D721Med (cell line): ENCODE results near the gene OXER1.
"Not testable (repeated sequence)": the region's sequence is repeated elsewhere in the genome, so short reads cannot be mapped to it uniquely, and the experiment has no call there.

Source experiments
- DNase-seq: peaks from one replicate; pipeline ENCODE4 v3.0.0; 2011; ENCODE audit warnings: low spot score; ENCODE audit not compliant: insufficient read length
- FAIRE-seq: peaks from 2 replicates; lab custom pipeline; 2011; peaks lifted over from hg19 to GRCh38; lab: Jason Lieb, UNC
- CTCF ChIP-seq: IDR thresholded peaks from 2 replicates; pipeline ENCODE4 v1.5.1; 2012; ENCODE audit warnings: mild to moderate bottlenecking, control low read depth; ENCODE audit not compliant: insufficient read depth; ENCODE audit errors: missing control alignments

OXER1 gene

DNA sequence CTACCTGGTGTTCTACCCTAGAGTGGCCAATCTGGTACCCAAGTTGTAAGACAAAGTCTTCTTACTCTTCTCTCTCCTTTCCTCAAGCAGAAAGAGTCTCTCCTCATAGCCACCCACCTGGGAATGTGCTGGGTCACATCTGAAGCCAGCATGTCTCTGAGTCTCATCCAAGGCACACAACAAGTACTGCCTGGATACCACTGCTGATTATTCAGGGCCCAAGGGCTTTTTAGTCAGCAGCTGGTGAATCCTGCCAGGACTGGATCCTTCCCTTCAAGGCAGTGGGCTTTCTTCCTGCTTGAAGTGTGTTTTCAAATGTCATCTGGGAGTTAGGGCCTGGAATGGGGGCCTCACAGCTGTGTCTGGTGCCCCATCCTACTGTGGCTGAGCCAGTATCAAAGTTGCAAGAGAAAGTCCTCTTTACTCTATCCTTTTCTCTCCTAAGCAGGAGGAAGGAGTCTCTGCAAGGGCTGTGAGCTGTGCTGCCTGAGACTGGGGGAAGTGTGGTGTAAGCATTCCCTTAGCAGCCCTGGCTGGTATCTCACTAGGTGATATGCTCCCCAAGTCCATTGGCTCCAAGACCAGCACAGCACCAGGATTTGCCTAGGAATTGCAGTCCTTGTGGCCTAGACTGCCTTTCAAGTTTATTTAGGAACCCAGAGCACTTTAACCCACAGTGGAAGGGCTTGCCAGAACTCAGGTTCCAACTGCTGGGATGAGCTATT is 27.2 kb downstream of the OXER1 start:
- DNase-seq (no peak), FAIRE-seq (no peak)
- TF ChIP-seq CTCF: no peak

GRCh38 chr2:42733852-42734251 is 30.1 kb downstream of the OXER1 start:
- no peak for TF ChIP-seq CTCF
- DNase-seq: no peak
- no peak for FAIRE-seq

DNA sequence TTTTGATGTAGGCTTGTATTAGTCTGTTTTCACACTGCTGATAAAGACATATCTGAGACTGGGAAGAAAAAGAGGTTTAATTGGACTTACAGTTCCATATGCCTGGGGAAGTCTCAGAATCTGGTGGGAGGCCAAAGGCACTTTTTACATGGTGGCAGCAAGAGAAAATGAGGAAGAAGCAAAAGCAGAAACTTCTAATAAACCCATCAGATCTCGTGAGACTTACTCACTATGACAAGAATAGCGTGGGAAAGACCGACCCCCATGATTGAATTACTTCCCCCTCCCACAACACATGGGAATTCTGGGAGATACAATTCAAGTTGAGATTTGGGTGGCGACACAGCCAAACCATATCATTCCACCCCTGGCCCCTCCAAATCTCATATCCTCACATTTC is 32.6 kb downstream of the OXER1 start:
- not testable (repeated sequence) for DNase-seq, FAIRE-seq

GRCh38 chr2:42726680-42727079 is 37.3 kb downstream of the OXER1 start:
- DNase-seq: no peak
- TF ChIP-seq CTCF: no peak
- no peak for FAIRE-seq

GRCh38 chr2:42725657-42726056 is 38.3 kb downstream of the OXER1 start:
- no peak for DNase-seq
- no peak for FAIRE-seq
- TF ChIP-seq CTCF: no peak

DNA sequence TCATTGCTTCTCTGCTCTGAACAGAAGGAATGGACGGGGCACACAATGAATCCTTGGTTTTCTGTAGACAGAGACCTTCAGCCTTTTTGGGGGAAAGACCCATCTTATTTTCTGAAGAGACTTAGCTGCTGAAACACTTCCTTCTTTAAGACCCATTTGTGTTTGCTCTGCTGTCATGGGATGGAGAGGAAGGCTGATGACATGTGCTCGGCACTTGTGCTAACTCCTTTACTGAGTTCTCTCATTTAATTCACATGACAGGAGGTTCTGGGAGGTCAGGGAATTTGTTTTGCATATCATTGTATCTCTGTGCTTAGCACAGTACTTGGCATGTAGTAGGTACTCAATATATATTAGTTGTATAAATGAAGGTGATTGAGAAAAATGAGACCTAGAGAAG is 39.0 kb downstream of the OXER1 start:
- FAIRE-seq: no peak
- TF ChIP-seq CTCF: no peak
- DNase-seq: no peak

GRCh38 chr2:42723465-42723864 is 40.5 kb downstream of the OXER1 start:
- FAIRE-seq (no peak), DNase-seq (no peak)
- TF ChIP-seq CTCF: no peak
